ENCODE results near the gene MFN2. TPM values are rescaled to one million over a fixed set of nuclear protein-coding genes. Genes with fewer than 3 reads are reported as not detected.
"Not testable (repeated sequence)": the region's sequence is repeated elsewhere in the genome, so short reads cannot be mapped to it uniquely, and the experiment has no call there.

MFN2 gene
- total RNA-seq, 2 donors from 2014 or later: 367 to 466 TPM

GRCh38 chr1:12039164-12039525, 58.9 kb downstream of the MFN2 start:
- DNase-seq (ENCODE audit: low spot score): no peak
- H3K36me3 ChIP-seq: no peaks in the 10 kb centered on the region
- H3K4me3 ChIP-seq: no peak overlapping the region
- H3K27ac ChIP-seq: no peak overlapping the region
- no peaks in the 10 kb centered on the region for H3K27me3 ChIP-seq
- TF ChIP-seq CTCF (IDR thresholded peaks at IDR 0.05): no peak
- H3K4me1 ChIP-seq: no peaks in the 10 kb centered on the region
- H3K9me3 ChIP-seq: no peaks in the 10 kb centered on the region

GRCh38 chr1:12039824-12040456, 59.7 kb downstream of the MFN2 start:
- H3K36me3 ChIP-seq; H3K27ac ChIP-seq; H3K4me1 ChIP-seq; DNase-seq (ENCODE audit: low spot score); H3K27me3 ChIP-seq; H3K9me3 ChIP-seq; H3K4me3 ChIP-seq: not testable (repeated sequence)

- Histone ChIP-seq H3K27ac (no peak overlapping the region), H3K27me3 (no peaks in the 10 kb centered on the region), H3K4me3 (no peak overlapping the region), H3K4me1 (no peaks in the 10 kb centered on the region), H3K9me3 (no peaks in the 10 kb centered on the region), H3K36me3 (no peaks in the 10 kb centered on the region)
- DNase-seq (ENCODE audit: low spot score): no peak
- no peak for TF ChIP-seq CTCF (IDR thresholded peaks at IDR 0.05)
Observed at GRCh38 chr1:12040457-12041051, 60.3 kb downstream of the MFN2 start.

GRCh38 chr1:12044187-12044877, 64.1 kb downstream of the MFN2 start:
- H3K27ac ChIP-seq; DNase-seq (ENCODE audit: low spot score); H3K9me3 ChIP-seq; H3K27me3 ChIP-seq; H3K4me3 ChIP-seq; H3K4me1 ChIP-seq; H3K36me3 ChIP-seq: not testable (repeated sequence)

- Histone ChIP-seq H3K36me3 (no peaks in the 10 kb centered on the region), H3K4me3 (no peak overlapping the region), H3K27ac (no peak overlapping the region), H3K4me1 (peaks cover 0 to 2% of the 10 kb centered on the region in 2 donors), H3K27me3 (no peaks in the 10 kb centered on the region), H3K9me3 (no peaks in the 10 kb centered on the region)
- no peak for DNase-seq (ENCODE audit: low spot score)
- TF ChIP-seq CTCF (IDR thresholded peaks at IDR 0.05): no peak
Observed at GRCh38 chr1:12046749-12047119, 66.5 kb downstream of the MFN2 start.

GRCh38 chr1:12047120-12047876, 67.1 kb downstream of the MFN2 start:
- TF ChIP-seq CTCF (IDR thresholded peaks at IDR 0.05): no peak
- Histone ChIP-seq H3K27ac (no peak overlapping the region), H3K36me3 (no peaks in the 10 kb centered on the region), H3K9me3 (no peaks in the 10 kb centered on the region), H3K27me3 (no peaks in the 10 kb centered on the region), H3K4me3 (no peak overlapping the region), H3K4me1 (peaks cover 0 to 8% of the 10 kb centered on the region in 2 donors)
- DNase-seq (ENCODE audit: low spot score): no peak
